ENCODE data around the gene NEFH. TPM values are rescaled to one million over a fixed set of nuclear protein-coding genes. Genes with fewer than 3 reads are reported as not detected.

The NEFH gene
- total RNA-seq, 2 experiments from 2014 or later = not detected

GRCh38 chr22:29445508-29445907, 34.5 kb upstream of the NEFH start:
- POLR2A ChIA-PET = no interaction called here
- CTCF ChIA-PET (ENCODE audit: unreplicated experiment) = no interaction called here
- Histone ChIP-seq H3K27ac (ENCODE audit: low read depth, low read length, poor library complexity, severe bottlenecking) (no peak overlapping the region), H3K9me3 (ENCODE audit: low read length) (no peaks in the 10 kb centered on the region), H2AFZ (ENCODE audit: low read length) (no peak overlapping the region), H3K4me1 (ENCODE audit: insufficient read depth, low read length, poor library complexity, severe bottlenecking) (no peaks in the 10 kb centered on the region), H3K4me3 (ENCODE audit: low read depth, low read length, poor library complexity, severe bottlenecking) (no peak overlapping the region), H3K79me2 (ENCODE audit: insufficient read depth, low read depth, low read length) (no peaks in the 10 kb centered on the region), H3K4me2 (ENCODE audit: low read length) (no peak overlapping the region), H3K9me2 (ENCODE audit: insufficient read depth, low read length) (no peaks in the 10 kb centered on the region), H3K36me3 (ENCODE audit: insufficient read depth, low read length) (no peaks in the 10 kb centered on the region), H4K20me1 (ENCODE audit: insufficient read depth, low read length) (no peaks in the 10 kb centered on the region)
- DNase-seq (ENCODE audit: low spot score) = no peak
- TF ChIP-seq, protein P1, sequence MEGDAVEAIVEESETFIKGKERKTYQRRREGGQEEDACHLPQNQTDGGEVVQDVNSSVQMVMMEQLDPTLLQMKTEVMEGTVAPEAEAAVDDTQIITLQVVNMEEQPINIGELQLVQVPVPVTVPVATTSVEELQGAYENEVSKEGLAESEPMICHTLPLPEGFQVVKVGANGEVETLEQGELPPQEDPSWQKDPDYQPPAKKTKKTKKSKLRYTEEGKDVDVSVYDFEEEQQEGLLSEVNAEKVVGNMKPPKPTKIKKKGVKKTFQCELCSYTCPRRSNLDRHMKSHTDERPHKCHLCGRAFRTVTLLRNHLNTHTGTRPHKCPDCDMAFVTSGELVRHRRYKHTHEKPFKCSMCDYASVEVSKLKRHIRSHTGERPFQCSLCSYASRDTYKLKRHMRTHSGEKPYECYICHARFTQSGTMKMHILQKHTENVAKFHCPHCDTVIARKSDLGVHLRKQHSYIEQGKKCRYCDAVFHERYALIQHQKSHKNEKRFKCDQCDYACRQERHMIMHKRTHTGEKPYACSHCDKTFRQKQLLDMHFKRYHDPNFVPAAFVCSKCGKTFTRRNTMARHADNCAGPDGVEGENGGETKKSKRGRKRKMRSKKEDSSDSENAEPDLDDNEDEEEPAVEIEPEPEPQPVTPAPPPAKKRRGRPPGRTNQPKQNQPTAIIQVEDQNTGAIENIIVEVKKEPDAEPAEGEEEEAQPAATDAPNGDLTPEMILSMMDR (conservative IDR thresholded peaks at IDR 0.05; ENCODE audit: low read length) = no peak
- TF ChIP-seq EZH2phosphoT487 (IDR thresholded peaks at IDR 0.05; ENCODE audit: borderline replicate concordance, low read depth, low read length) = no peak
- BruUV-seq (replicated peaks) = no TSS peak
- intact Hi-C loops (cut with micrococcal nuclease; ENCODE audit: unreplicated experiment) = no loop called here

GRCh38 chr22:29447906-29448305, 32.1 kb upstream of the NEFH start:
- H2AFZ ChIP-seq (ENCODE audit: low read length) = no peak overlapping the region
- intact Hi-C loops (cut with micrococcal nuclease; ENCODE audit: unreplicated experiment) = no loop called here
- BruUV-seq (replicated peaks) = no TSS peak
- no peaks in the 10 kb centered on the region for H4K20me1 ChIP-seq (ENCODE audit: insufficient read depth, low read length)
- TF ChIP-seq EZH2phosphoT487 (IDR thresholded peaks at IDR 0.05; ENCODE audit: borderline replicate concordance, low read depth, low read length) = no peak
- TF ChIP-seq, protein P1 (conservative IDR thresholded peaks at IDR 0.05; ENCODE audit: low read length) = no peak
- H3K27ac ChIP-seq (ENCODE audit: low read depth, low read length, poor library complexity, severe bottlenecking) = no peak overlapping the region
- no peaks in the 10 kb centered on the region for H3K36me3 ChIP-seq (ENCODE audit: insufficient read depth, low read length)
- no peaks in the 10 kb centered on the region for H3K9me2 ChIP-seq (ENCODE audit: insufficient read depth, low read length)
- H3K79me2 ChIP-seq (ENCODE audit: insufficient read depth, low read depth, low read length) = no peaks in the 10 kb centered on the region
- no peak overlapping the region for H3K4me2 ChIP-seq (ENCODE audit: low read length)
- CTCF ChIA-PET (ENCODE audit: unreplicated experiment) = no interaction called here
- no peak overlapping the region for H3K4me3 ChIP-seq (ENCODE audit: low read depth, low read length, poor library complexity, severe bottlenecking)
- POLR2A ChIA-PET = interaction anchor here (1.0 kb wide), 1 partner anchor 27 kb away, joined by 4 read pairs; no protein-coding TSS in a partner anchor
- no peaks in the 10 kb centered on the region for H3K9me3 ChIP-seq (ENCODE audit: low read length)
- DNase-seq (ENCODE audit: low spot score) = no peak
- no peaks in the 10 kb centered on the region for H3K4me1 ChIP-seq (ENCODE audit: insufficient read depth, low read length, poor library complexity, severe bottlenecking)

DNA sequence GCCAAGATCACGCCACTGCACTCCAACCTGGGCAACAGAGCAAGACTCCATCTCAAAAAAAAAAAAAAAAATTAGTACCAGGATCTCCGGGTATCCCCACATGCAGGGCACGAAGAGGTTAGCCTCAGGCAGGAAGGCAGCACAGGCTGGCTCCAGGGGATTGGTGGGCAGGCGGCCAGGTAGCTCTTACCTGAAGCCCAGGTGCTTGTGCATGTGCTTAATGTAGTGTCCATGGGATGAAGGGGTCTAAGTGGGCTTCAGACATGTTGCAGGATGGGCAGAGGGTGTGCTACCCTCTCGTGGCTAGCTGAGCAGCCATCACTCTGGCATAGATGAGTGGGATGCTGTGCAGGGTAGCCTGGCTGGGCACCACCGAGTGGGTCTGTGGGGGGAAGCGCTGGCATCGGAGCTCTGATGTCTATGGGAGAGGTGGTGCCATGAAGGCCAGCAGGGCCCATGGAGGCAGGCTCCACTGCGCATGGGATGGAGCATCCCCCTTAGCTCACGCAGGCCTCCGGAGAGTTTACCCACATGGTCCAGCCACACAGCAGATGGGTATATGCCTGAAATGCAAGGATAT, 30.6 kb upstream of the NEFH start:
- Histone ChIP-seq H3K9me3 (ENCODE audit: low read length) (no peaks in the 10 kb centered on the region), H3K79me2 (ENCODE audit: insufficient read depth, low read depth, low read length) (no peaks in the 10 kb centered on the region), H3K36me3 (ENCODE audit: insufficient read depth, low read length) (no peaks in the 10 kb centered on the region), H3K27ac (ENCODE audit: low read depth, low read length, poor library complexity, severe bottlenecking) (no peak overlapping the region), H4K20me1 (ENCODE audit: insufficient read depth, low read length) (no peaks in the 10 kb centered on the region), H3K4me2 (ENCODE audit: low read length) (no peak overlapping the region), H3K9me2 (ENCODE audit: insufficient read depth, low read length) (no peaks in the 10 kb centered on the region), H3K4me1 (ENCODE audit: insufficient read depth, low read length, poor library complexity, severe bottlenecking) (no peaks in the 10 kb centered on the region), H2AFZ (ENCODE audit: low read length) (no peak overlapping the region), H3K4me3 (ENCODE audit: low read depth, low read length, poor library complexity, severe bottlenecking) (no peak overlapping the region)
- no peak for DNase-seq (ENCODE audit: low spot score)
- ChIA-PET POLR2A (no interaction called here), CTCF (ENCODE audit: unreplicated experiment) (no interaction called here)
- no TSS peak for BruUV-seq (replicated peaks)
- TF ChIP-seq, protein P1 (conservative IDR thresholded peaks at IDR 0.05; ENCODE audit: low read length) = no peak
- no peak for TF ChIP-seq EZH2phosphoT487 (IDR thresholded peaks at IDR 0.05; ENCODE audit: borderline replicate concordance, low read depth, low read length)
- intact Hi-C loops (cut with micrococcal nuclease; ENCODE audit: unreplicated experiment) = no loop called here
